Activated CD4-positive, CD25-positive, alpha-beta regulatory T cell (primary cell): ENCODE data around the gene LDLRAD4.

Source experiments
- DNase-seq, 4 experiments: peaks; one replicate each; lab custom pipeline; 2025; lab: John Stamatoyannopoulos, UW

LDLRAD4 gene

DNA sequence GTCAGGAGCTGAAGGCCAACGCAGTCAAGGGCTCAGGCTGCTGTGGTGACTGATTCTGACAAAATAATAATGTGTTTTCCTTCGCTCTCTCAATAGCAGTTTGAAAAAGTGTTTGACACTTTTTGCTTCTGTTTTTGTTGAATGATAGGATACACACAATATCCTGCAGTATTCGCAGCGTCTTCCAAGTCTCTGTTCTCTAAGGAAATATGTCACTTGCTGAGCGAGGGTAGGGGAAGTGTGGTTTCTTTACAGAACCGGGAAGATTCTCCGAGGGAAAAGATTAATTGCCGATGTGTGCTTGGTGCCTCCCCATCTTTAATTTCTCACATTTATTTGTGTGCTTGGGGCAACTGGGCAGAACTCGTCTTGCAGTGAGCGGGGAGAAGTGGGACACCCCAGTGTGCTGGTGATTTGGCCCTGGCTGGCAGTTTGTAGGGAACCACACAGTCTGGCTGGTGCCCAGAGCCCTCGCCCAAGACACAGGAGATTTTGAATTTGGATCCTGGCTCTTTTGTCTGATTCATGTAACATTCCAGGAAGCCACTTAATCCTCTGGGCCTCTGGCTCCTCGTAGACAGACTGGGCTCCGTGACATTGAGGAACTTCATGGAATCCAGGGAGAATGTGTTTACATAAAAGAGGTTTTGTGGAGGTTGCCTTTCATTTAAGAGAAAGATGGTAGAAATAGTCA, 169.4 kb downstream of the LDLRAD4 start:
- no peak for DNase-seq

DNA sequence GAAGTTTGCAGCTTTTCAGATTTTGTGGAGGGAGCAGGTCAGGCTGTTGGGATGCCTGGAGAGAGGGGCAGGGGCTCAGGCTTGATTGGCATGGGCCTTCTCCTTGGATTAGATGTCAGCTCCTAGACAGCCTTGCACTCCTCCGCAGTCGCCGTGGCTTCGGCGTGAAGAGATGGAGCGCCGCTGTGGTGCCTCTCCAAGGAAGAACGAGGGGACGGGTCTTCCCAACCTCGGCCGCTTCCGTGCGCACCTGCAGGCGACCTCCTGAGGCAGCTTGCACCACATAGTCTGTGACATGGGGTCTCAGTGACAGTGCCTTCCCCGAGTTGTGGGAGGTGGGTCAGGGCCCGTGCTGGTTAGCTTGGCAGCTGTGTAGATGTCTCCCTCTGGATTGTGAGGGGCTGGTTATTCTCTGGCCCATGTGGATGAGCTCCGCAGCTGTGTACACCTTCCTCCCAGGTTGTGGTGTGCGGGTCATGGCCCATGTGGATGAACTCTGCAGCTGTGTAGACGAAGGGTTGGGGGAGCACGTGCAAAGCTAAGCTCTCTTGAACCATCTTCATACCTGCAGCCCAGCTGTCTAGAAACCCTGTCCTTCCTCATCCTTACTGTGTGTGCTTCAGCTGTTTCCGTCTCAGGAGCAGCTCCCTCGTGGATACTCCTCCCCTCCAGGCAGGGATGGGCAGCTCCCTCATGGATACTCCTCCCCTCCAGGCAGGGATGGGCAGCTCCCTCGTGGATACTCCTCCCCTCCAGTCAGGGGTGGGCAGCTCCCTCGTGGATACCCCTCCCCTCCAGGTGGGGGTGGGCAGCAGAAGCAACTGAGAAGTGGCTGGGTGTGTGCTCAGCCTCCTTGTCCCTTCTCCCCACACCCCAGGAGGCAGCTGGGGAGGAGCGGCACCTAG, 170.3 kb downstream of the LDLRAD4 start:
- no peak for DNase-seq

DNA sequence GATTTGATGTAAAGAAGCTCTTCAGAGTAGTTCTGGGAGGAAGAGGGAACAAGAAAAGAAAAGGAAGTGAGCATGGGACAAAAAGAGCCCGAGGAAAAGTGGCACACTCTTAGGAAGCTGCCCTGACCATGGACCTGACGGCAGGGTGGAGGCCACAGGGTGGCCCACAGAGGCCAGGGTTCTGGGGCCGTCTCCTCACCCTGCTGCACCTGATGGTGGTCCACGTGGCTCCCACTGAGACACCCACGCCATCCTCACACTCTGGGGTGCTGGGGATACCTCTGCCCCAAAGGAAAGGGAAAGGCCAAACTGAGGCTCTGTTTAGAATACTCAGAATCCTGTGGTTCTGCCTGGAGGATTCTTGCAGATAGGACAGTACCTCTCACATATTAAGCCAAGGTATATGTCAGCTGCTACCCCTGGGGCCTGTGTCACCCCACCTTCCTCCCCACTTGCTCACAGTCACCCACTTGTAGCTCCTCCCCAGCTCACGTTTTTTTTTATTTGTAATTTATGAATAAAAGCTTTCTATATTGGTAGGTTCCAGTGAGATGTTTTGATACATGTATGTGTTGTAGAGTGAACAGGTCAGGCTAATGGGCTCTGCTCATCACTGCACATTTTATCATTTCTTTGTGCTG, 171.1 kb downstream of the LDLRAD4 start:
- no peak for DNase-seq

DNA sequence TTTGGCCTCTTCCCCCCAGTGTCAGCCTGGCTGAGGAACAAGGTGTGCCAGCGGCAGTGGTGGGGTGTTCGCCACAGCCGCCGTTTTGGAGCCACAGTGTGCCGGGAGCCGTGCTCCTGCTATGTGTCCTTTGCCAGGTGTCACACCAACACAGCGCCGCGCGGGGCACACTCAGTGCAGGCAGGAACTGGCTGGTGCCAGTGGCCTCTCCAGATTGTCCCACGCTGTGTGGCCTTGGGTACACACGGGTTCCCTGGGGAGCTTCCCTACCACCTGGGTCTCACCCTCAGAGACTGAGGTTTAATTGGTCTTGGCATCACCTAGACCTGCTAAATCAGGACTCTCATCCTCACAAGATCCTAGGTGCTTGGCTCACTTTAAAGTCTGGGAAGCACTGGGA, 171.6 kb downstream of the LDLRAD4 start:
- no peak for DNase-seq

DNA sequence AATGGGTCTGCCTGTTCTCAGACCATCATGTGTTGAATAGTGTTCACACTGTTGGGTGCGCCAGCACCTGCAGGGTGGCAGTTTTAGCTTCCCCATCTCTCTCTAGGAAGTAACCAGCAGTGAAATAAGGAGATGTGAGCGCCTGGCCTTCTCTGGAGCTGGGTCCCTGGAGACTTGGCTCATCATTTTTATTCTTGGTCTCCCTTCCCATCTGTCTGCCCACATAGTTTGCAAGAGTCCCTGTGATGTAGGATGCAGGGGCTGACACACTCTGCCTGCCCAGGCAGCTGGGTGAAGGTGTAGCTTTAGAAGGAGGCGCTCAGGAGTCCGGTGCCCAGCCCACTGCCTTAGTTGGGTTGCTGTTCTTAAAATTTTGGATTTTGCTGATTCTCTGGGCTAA, 172.2 kb downstream of the LDLRAD4 start:
- no peak for DNase-seq

DNA sequence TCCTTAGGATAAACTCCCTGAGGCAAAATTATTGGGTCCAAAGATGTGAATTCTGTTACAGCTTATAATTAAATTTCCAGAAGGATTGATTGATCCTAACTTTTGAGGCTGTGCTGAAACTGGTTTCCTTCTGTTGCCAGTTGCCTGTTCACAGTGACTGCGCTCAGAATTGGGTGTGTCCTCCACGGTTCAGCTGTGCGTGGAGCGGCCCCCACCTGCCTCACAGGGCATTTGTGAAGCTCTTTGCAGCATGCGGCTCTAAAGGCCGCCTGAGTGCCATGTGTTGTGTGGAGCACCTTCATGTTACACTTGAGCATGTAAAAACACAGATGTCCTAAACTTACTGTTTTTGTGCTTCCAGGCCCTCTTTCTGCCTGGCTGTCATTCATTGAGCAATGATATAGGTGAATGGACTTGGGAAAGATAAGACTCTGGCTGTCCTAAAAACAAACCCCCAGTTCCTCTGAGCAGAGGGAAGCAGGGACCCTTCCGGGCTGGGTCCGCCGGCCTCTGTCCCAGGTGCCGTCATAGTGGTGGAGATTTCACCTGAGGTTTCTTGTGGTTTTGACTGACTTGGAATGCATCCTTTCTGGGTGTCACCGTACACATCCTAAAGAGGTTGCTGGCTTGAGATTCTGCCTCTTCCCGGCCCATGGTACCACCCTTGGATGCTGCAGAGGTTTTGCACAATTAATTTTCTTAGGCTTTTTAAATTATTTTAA, 173.6 kb downstream of the LDLRAD4 start:
- peak in 1 of 4 experiments; percentile 24 for DNase-seq

DNA sequence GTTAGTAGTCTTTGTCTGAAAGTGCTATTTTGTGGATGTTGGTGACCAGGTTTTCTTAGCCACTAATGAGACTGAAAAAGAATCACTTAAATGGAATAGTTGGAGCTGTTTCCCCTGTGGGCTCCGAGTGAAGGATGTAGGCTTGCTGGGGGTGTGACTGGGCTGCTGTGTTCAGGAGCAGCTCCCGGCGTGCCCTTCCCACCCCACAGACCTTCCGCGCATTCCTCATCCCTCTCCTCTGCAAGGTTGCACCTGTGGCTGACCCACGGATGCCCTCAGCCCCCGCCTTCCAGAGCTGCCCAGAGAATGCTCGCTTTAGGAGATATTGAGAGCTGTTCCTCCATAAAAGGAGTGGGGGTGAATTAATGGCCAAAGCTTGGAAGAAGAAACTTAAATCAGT, 174.3 kb downstream of the LDLRAD4 start:
- DNase-seq, result no peak

DNA sequence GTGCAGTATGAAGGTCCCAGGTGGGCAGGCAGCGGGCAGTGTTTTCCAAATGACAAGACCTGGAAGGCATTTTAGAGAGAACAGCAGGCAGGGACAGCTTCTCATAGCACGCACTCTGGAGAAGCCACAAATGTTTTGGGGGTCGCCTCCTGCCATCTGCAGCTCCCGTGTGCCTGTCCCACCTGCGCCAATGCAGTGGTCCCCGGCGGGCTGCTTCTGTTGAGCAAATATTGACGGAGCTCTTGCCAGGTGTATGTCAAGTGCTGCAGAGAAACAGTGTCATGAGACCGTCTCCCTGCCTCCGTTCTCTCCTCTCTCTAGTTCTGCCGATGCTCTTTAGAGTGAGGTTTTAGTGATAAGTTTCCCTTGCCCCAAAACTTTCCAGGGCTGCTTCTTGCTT, 174.8 kb downstream of the LDLRAD4 start:
- DNase-seq, result no peak

DNA sequence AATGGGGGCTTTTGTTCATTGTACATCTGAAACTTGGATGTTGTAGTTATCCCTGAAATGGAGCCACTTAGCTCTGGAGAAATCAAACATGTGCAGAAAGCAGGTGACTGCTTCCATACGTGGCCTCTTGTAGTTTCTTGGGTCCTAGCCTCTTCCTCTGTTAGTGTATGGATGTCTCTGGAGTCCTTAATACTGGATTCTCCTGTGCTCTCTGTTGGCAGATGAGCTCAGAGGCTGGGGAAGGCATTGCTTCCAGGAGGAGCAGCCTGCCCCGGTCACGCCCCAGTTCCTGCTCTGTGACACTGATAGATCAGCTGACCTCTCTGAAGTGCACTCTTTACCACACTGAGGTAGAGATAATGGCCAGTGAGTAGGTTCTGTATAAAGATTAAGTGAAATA, 176.2 kb downstream of the LDLRAD4 start:
- DNase-seq, result no peak

DNA sequence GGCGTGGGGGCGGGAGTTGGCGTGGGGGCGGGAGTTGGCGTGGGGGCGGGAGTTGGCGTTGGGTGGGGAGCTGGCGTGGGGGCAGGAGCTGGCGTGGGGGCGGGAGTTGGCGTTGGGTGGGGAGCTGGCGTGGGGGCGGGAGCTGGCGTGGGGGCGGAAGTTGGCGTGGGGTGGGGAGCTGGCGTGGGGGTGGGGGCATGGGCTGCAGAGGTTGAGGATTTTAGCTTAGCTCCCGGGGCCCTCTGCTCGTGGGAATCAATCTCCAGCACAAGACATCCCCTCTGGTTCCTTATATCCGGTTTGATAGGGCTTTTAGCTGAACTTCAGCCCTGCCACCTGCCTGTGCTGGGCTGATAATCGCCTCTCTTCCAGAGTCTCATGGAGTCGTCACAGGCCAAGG, 177.0 kb downstream of the LDLRAD4 start:
- DNase-seq, result no peak

DNA sequence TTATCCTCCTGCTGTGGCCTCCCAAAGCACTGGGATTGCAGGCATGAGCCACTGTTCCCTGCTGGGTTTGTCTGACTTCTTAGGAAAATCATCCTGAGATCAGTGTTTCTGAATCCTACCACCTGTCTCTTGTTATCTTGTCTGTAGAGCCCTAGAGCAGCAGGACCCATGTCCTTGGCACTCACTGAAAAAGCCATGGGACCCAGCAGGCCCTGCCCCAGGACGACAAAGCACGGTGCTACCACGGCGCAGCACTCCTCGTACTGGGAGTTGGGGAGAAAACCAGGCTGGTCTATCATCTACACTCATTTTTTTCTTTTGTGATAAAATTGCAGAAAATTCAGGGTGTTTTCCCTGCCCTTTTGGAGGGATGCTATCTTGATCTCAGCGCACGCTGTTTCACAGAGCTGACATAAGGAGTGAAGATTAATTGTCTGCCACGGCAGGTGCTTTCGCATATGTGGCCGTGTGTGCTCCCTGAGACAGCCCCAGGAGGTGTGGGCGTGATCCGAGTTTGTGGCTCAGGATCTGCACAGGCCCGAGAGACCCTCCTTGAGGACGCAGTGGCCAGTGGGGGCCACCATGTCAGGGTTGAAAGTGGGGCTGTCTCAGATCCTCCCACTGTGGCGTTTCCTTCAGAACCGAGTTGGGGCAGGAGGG, 179.1 kb downstream of the LDLRAD4 start:
- DNase-seq, result no peak

DNA sequence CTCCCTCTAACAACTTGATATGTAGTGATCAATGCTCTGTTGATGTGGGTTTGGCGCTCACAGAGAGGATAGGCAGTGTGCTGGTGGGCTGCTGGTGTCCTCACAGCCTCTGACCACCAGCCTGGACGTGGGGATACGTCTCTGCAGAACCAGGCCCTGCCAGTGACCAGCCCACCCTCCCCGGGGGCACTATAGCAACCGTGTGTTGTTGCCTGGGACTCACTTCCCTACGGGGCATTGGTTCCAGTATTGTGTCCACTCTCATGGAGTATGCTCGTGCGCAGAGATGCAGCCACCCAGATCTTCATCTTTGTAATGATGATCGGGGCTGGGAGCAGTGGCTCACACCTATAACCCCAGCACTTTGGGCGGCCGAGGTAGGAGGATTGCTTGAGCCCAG, 180.1 kb downstream of the LDLRAD4 start:
- DNase-seq, result no peak

DNA sequence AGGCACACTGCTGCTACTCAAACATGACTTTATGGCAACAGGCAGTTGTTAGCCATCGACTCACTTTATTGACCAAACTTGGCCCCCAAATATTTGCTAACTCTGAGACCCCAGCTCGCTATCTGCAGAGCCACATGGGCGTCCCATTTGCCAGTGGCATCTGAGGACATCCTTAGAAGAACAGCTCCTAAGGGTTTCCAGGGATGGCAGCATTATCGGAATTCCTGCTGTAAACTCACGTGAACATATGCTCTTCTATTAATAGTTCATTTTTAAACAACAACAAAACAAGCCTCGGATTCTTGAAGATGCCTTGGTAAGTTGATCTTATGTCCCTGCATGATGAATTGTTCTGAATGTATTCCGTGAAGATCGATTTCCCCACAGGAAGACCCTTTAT, 181.0 kb downstream of the LDLRAD4 start:
- no peak for DNase-seq

DNA sequence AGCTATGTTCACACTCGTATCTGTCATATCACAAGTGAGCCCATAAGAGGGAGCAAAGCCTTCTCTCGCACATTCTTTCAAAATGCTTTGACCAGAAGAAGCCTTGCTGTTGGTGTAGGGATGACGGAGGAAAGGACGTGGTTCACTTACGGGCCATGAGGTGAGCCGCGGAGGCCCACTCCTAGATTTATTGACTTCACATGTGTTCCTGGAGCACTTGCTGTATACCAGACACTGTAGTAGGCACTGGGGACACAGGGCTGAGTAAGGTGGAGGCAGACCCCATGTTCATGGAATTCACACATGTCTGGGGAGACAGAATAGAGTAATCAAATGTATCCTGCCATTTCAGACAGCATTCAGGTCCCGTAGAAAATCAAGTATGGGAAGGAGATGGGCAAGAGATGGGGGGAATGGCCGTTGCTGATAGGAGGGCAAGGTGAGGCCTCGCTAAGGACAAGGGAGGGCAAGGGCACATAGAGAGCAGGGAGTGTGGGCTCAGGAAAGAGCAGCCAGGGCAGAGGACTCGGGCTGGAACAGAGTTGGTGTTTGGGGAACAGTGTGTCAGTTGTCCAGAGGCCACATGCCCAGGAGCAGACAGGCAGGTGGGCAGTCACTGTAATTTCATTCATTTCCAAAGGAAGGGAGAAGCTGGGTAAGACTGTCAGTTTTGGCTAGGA, 182.2 kb downstream of the LDLRAD4 start:
- no peak for DNase-seq

DNA sequence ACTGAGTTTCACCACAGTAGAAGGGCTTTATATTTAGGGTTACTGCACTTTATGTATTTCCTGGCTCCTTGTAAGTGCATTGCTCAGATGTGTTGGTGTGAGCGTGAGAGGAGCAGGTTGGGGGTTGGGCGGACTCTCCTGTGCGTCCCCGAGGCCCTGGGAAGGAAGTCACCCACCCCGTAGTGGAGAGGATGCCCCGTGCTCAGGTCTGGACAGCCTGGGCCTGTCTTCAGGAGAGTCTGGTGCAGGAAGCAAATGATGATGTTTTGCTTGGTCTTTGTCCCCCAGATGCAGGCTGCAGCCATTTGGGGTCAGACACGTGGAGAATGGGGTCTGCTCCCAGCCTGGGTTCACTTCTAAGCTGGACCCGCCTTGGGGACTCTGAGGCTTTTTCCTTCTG, 182.8 kb downstream of the LDLRAD4 start:
- no peak for DNase-seq

DNA sequence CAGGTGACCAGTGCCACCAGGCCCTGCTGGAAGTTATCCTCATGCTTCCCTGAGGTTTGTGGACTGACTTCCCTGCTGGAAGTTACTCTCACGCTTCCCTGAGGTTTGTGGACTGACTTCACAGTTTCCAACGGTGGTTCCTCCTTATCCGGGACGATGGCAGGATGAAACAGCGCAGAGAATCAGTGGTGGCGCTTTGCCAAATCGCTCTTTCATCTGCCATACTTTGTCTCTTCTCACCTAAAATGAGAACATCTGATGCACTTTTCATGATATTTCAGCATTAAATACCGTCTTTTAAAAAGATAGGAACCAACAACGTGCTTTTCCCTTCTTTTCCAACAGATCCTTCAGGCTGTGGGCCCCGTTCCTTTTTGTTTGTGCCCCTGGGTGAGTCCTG, 183.3 kb downstream of the LDLRAD4 start:
- DNase-seq, result no peak

DNA sequence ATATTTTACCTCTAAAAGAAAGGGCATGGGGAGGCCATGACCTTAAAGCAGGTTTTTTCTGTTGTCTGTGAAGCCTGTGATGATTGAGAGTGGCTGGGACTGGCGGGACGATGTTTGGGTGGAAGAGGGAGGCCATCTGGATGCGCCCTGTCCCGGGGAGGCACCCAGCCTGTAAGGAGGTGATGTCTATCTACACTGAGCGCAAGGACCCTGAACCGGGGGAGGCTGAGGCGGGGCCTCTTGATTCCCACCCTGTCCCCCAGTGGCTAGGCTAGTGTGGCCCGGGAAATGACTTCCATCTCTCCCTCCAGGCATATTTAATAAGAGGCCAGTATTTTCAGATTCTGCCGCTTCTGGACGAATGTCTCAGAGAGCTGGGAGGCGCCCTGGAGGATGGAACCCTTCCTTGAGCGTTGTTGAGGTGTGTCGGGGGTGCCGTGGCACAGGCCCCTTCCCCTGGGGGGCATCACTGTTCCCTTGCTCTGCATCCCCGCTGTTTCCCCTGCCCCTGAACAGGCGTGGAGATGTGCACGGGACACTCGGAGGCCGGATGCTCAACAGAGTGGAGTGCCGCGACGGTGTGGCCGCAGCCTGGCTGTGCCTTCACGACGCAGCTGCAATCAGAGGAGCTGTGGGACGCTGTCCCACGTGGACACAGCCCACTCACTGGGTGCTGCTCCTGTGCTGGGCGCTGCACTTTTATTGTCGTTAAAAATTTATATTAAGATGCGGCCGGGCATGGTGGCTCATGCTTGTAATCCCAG, 185.4 kb downstream of the LDLRAD4 start:
- DNase-seq, result no peak

DNA sequence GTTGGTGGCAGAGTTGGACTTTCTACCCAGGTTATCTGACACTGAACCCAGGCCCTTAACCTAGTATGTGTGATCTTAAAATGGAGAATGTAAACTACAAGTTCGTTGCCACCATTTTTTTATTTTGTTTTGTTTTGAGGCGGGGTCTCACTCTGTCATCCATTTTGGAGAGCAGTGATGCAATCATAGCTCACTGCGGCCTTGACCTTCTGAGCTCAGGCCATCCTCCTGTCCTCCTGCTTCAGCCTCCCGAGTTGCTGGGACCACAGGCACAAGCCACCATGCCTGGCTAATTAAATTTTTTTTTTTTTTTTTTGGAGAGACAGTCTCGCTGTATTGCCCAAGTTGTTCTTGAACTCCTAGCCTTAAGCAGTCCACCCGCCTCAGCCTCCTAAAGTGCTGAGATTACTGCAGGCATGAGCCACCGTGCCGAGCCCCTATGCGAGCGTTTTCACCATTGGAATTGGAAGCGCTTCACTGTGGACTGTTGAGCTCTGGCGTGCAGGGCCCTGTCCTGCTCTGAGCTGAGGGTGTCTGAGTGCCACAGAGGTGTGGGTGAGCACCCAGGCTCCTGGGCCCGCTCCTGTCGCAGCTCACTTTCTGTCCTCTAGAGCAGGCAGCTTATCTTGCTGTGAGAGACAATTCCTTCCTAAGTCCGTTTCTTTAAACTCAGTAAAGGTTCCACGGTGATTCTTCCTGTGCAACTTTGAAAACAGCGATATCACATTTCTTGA, 186.9 kb downstream of the LDLRAD4 start:
- DNase-seq, result no peak

DNA sequence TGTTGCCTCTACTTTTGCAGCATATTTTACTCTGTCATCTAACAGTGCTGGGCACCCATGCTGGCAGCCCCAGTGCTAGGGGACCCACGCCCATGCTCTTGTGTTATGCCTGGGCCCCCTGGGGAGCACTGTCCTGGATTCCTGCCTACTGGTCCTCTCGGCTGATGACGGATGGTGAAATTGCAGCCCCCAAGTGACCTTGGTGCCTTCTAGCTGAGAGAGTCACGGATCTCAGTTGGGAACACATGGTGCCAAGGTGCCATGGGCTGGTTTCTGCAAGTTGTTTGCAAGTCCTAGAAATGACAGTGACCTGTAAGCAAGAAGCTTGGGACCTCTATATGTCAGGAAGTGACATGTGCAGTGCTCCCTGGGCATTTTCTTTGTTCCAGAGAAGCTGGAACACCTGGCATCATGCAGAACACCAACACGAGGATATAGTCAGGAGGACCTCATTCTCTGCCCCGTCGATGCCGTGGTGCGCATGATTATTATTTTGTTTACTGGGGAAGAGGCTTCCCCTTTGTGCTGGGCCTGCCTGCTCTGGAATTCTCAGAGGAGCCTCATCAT, 187.6 kb downstream of the LDLRAD4 start:
- no peak for DNase-seq
